GM12878 (cell line): Measurements from ENCODE around the gene NRM. TPM values are rescaled to one million over a fixed set of nuclear protein-coding genes. Genes with fewer than 3 reads are reported as not detected.

Source experiments
- ATF7 ChIP-seq: fragments of 450-650 bp; IDR thresholded peaks from 2 replicates; pipeline ENCODE4 v1.6.1; 2016; ENCODE audit warnings: low read depth, mild to moderate bottlenecking
- BACH1 ChIP-seq: fragments of 450-650 bp; IDR thresholded peaks from 2 replicates; pipeline ENCODE4 v1.6.1; 2017; ENCODE audit warnings: mild to moderate bottlenecking, borderline replicate concordance
- CBX5 ChIP-seq: sonication (generic); IDR thresholded peaks from 2 replicates; pipeline ENCODE4 v1.6.1; 2016; ENCODE audit warnings: low read depth, moderate library complexity, mild to moderate bottlenecking, inconsistent platforms
- CHD1 ChIP-seq: IDR thresholded peaks from 2 replicates; pipeline ENCODE4 v1.6.1; 2012; ENCODE audit warnings: low read depth, low read length, improper control_type of control experiment
- EZH2 ChIP-seq: IDR thresholded peaks from 2 replicates; pipeline ENCODE4 v1.6.1; 2012; ENCODE audit warnings: low read depth, mild to moderate bottlenecking, control low read depth, inconsistent platforms, low read length, borderline replicate concordance; ENCODE audit not compliant: control insufficient read depth
- FOXK2 ChIP-seq: fragments of 450-650 bp; IDR thresholded peaks from 2 replicates; pipeline ENCODE4 v1.6.1; 2017; ENCODE audit warnings: mild to moderate bottlenecking, moderate library complexity
- FOXM1 ChIP-seq: IDR thresholded peaks from 2 replicates; pipeline ENCODE4 v1.6.1; 2012; ENCODE audit warnings: low read depth, mild to moderate bottlenecking, inconsistent platforms, low read length, moderate library complexity
- GATAD2B ChIP-seq: fragments of 450-650 bp; conservative IDR thresholded peaks from 2 replicates; pipeline ENCODE4 v1.6.1; 2017; ENCODE audit warnings: low read depth, mild to moderate bottlenecking, moderate library complexity
- HDAC6 ChIP-seq: fragments of 200-600 bp; sonication (generic); IDR thresholded peaks from one replicate; pipeline ENCODE4 v1.8.0; 2017; ENCODE audit warnings: antibody characterized with exemption; ENCODE audit not compliant: unreplicated experiment
- HDGF ChIP-seq: fragments of 450-650 bp; IDR thresholded peaks from 2 replicates; pipeline ENCODE4 v1.6.1; 2016; ENCODE audit warnings: antibody characterized with exemption
- IRF4 ChIP-seq: IDR thresholded peaks from 2 replicates; pipeline ENCODE4 v1.6.1; 2011; ENCODE audit warnings: low read depth, low read length
- KAT2A ChIP-seq: conservative IDR thresholded peaks from 2 replicates; pipeline ENCODE4 v1.6.1; 2011; ENCODE audit warnings: low read depth, low read length; ENCODE audit not compliant: control insufficient read depth
- LARP7 ChIP-seq: fragments of 450-650 bp; IDR thresholded peaks from 2 replicates; pipeline ENCODE4 v1.6.1; 2017; ENCODE audit warnings: mild to moderate bottlenecking
- MTA2 ChIP-seq: fragments of 450-650 bp; IDR thresholded peaks from 2 replicates; pipeline ENCODE4 v1.6.1; 2016; ENCODE audit warnings: low read depth, mild to moderate bottlenecking, moderate library complexity
- MYB ChIP-seq: fragments of 150-350 bp; IDR thresholded peaks from 2 replicates; pipeline ENCODE4 v1.6.1; 2014; ENCODE audit warnings: mild to moderate bottlenecking, low read depth, low read length, borderline replicate concordance
- MYC ChIP-seq: IDR thresholded peaks from 2 replicates; pipeline ENCODE4 v1.6.1; 2011; ENCODE audit warnings: mild to moderate bottlenecking, low read length, moderate library complexity, inconsistent platforms; ENCODE audit not compliant: insufficient read depth, insufficient replicate concordance, insufficient read length, severe bottlenecking
- NBN ChIP-seq: fragments of 450-650 bp; IDR thresholded peaks from 2 replicates; pipeline ENCODE4 v1.6.1; 2016
- NFIC ChIP-seq: IDR thresholded peaks from 2 replicates; pipeline ENCODE4 v1.6.1; 2012; ENCODE audit warnings: low read depth, mild to moderate bottlenecking, inconsistent platforms, low read length, moderate library complexity
- POU2F2 ChIP-seq: IDR thresholded peaks from 3 replicates; pipeline ENCODE4 v1.6.1; 2011; ENCODE audit warnings: low read depth, mild to moderate bottlenecking, low read length, borderline replicate concordance
- RCOR1 ChIP-seq: conservative IDR thresholded peaks from 2 replicates; pipeline ENCODE4 v1.6.1; 2012; ENCODE audit warnings: low read depth, low read length, improper control_type of control experiment
- RFX5 ChIP-seq: IDR thresholded peaks from 2 replicates; pipeline ENCODE4 v1.6.1; 2011; ENCODE audit warnings: low read depth, low read length, improper control_type of control experiment
- SMC3 ChIP-seq: IDR thresholded peaks from 2 replicates; pipeline ENCODE4 v1.6.1; 2011; ENCODE audit warnings: low read length, improper control_type of control experiment, borderline replicate concordance
- SP1 ChIP-seq: IDR thresholded peaks from one replicate; pipeline ENCODE4 v1.6.1; 2011; ENCODE audit warnings: low read depth, low read length
- SREBF2 ChIP-seq: IDR thresholded peaks from 2 replicates; pipeline ENCODE4 v1.6.1; 2012; ENCODE audit warnings: mild to moderate bottlenecking, low read length
- SRF ChIP-seq, 2 experiments: IDR thresholded peaks; 2 replicates each; pipeline ENCODE4 v1.6.1; 2011; ENCODE audit warnings: low read depth in 2 of 2, low read length in 2 of 2, mild to moderate bottlenecking in 1 of 2, moderate library complexity in 1 of 2
- STAT1 ChIP-seq: fragments of 450-650 bp; conservative IDR thresholded peaks from 2 replicates; pipeline ENCODE4 v1.6.1; 2014; ENCODE audit warnings: antibody characterized with exemption, mild to moderate bottlenecking
- STAT3 ChIP-seq: IDR thresholded peaks from 2 replicates; pipeline ENCODE4 v1.6.1; 2011; ENCODE audit warnings: low read depth, low read length, improper control_type of control experiment
- TCF12 ChIP-seq: IDR thresholded peaks from 2 replicates; pipeline ENCODE4 v1.6.1; 2011; ENCODE audit warnings: low read depth, mild to moderate bottlenecking, low read length
- ZBTB11 ChIP-seq: fragments of 450-650 bp; formaldehyde crosslinking; IDR thresholded peaks from 2 replicates; pipeline ENCODE4 v1.5.0; 2022; ENCODE audit warnings: mild to moderate bottlenecking, missing genetic modification characterization
- ZNF207 ChIP-seq: fragments of 450-650 bp; IDR thresholded peaks from 2 replicates; pipeline ENCODE4 v1.6.1; 2014; ENCODE audit warnings: antibody characterized with exemption, mild to moderate bottlenecking, borderline replicate concordance
- ZNF274 ChIP-seq: IDR thresholded peaks from one replicate; pipeline ENCODE4 v1.8.0; 2011; ENCODE audit not compliant: insufficient read length, insufficient read depth
- ZNF622 ChIP-seq: fragments of 450-650 bp; IDR thresholded peaks from 2 replicates; pipeline ENCODE4 v1.6.1; 2017; ENCODE audit warnings: mild to moderate bottlenecking, inconsistent platforms
- polyA plus RNA-seq, 11 experiments: library from polyadenylated mRNA; depleted of rRNA in 4 of 11; unstranded in 6 of 11; stranded (reverse) in 5 of 11; fragments of >200 nt; fragmentation: Nextera tagmentation in 4 of 11; fragmentation: Illumina TruSeq in 1 of 11; extraction: Ambion mirVana in 4 of 11; extraction: Trizol in 1 of 11; gene quantifications; 1 replicate in 1 of 11; 2 replicates in 10 of 11; pipeline versions ENCODE4 v1.2.1 to v1.2.3, GENCODE V29; 2011 to 2016; ENCODE audit warnings: inconsistent platforms in 2 of 11, missing spikeins in 2 of 11, low read depth in 1 of 11
- total RNA-seq, 4 experiments: library from RNA; depleted of rRNA in 3 of 4; stranded (reverse); fragments of >200 nt in 3 of 4; fragmentation: Illumina TruSeq in 1 of 4; extraction: Trizol in 1 of 4; gene quantifications; 2 replicates each; pipeline versions ENCODE4 v1.2.1 to v1.2.3, GENCODE V29; 2013 to 2021

The NRM gene
- total and polyA plus RNA-seq, 10 of the 15 experiments (the other 5 are each of a cell fraction or from before 2014, with no cell fraction given): 15.4 to 46.7 (median 29.0) TPM

- TF ChIP-seq SRF (IDR thresholded peaks at IDR 0.05; ENCODE audit: low read depth in 2 of 2, low read length in 2 of 2) (no peak), GATAD2B (peak; percentile 92), ZBTB11 (no peak), IRF4 (no peak), FOXM1 (no peak), RCOR1 (no peak), NBN (no peak), SP1 (peak; percentile 7), POU2F2 (peak; percentile 32; the same call in 1 of the 3 replicates), TCF12 (0 out of 2 replicates have a peak, but pooled peaks have one; percentile 6), LARP7 (peak; percentile 94; the same call in 1 of the 2 replicates), CBX5 (no peak), SREBF2 (no peak), MYC (peak; percentile 68), NFIC (no peak), RFX5 (no peak), STAT1 (no peak), KAT2A (no peak), HDAC6 (peak; percentile 12), STAT3 (no peak), HDGF (no peak), FOXK2 (no peak), CHD1 (no peak), SMC3 (no peak), ZNF622 (no peak), ZNF207 (peak; percentile 74; the same call in 1 of the 2 replicates), ZNF274 (no peak), MYB (no peak), BACH1 (peak; percentile 54; the same call in 1 of the 2 replicates), ATF7 (no peak), MTA2 (no peak), EZH2 (no peak)
Measured at GRCh38 chr6:30647242-30648116, 43.3 kb downstream of the NRM start (continued).
